GM19328 (cell line): ENCODE results near the gene SLAMF7.
"Not testable (repeated sequence)": the region's sequence is repeated elsewhere in the genome, so short reads cannot be mapped to it uniquely, and the experiment has no call there.

Experiments
- ATAC-seq: cut with Tn5 transposase; IDR thresholded peaks from one replicate; pipeline ENCODE4 v1.9.1; 2021; ENCODE audit warnings: mild to moderate bottlenecking, moderate library complexity; ENCODE audit not compliant: unreplicated experiment

The SLAMF7 gene

GRCh38 chr1:160720356-160721085 is 18.5 kb upstream of the SLAMF7 start:
- ATAC-seq, result no peak

- ATAC-seq, result no peak
Measured at GRCh38 chr1:160721473-160721872, 17.6 kb upstream of the SLAMF7 start.

GRCh38 chr1:160722726-160723125 is 16.3 kb upstream of the SLAMF7 start:
- no peak for ATAC-seq

GRCh38 chr1:160723332-160723731 is 15.7 kb upstream of the SLAMF7 start:
- no peak for ATAC-seq

- no peak for ATAC-seq
Measured at GRCh38 chr1:160724465-160725242, 14.4 kb upstream of the SLAMF7 start.

GRCh38 chr1:160726114-160726497 is 12.9 kb upstream of the SLAMF7 start:
- ATAC-seq, result no peak

GRCh38 chr1:160726498-160727315 is 12.3 kb upstream of the SLAMF7 start:
- no peak for ATAC-seq

- ATAC-seq, result no peak
Measured at GRCh38 chr1:160727316-160727640, 11.8 kb upstream of the SLAMF7 start.

- ATAC-seq, result not testable (repeated sequence)
Measured at GRCh38 chr1:160731564-160731963, 7.5 kb upstream of the SLAMF7 start.

- no peak for ATAC-seq
Measured at GRCh38 chr1:160731990-160732389, 7.1 kb upstream of the SLAMF7 start.

GRCh38 chr1:160733898-160734297 is 5.1 kb upstream of the SLAMF7 start:
- ATAC-seq, result no peak

- ATAC-seq, result no peak
Measured at GRCh38 chr1:160734301-160734700, 4.7 kb upstream of the SLAMF7 start.

- ATAC-seq, result no peak
Measured at GRCh38 chr1:160738271-160738670, 776 bp upstream of the SLAMF7 start.

- ATAC-seq, result no peak
Measured at GRCh38 chr1:160740133-160740688, 1.2 kb downstream of the SLAMF7 start.

- ATAC-seq, result no peak
Measured at GRCh38 chr1:160741092-160741501, 2.0 kb downstream of the SLAMF7 start.

GRCh38 chr1:160741612-160742348 is 2.7 kb downstream of the SLAMF7 start:
- ATAC-seq, result no peak

GRCh38 chr1:160742428-160743127 is 3.5 kb downstream of the SLAMF7 start:
- no peak for ATAC-seq

GRCh38 chr1:160743266-160743665 is 4.2 kb downstream of the SLAMF7 start:
- no peak for ATAC-seq

GRCh38 chr1:160744199-160744851 is 5.3 kb downstream of the SLAMF7 start:
- ATAC-seq, result no peak
